ENCODE results near the gene BAD.

- no peak for TF ChIP-seq USF1 (CRISPR knock-in tag; IDR thresholded peaks at IDR 0.05)
- no peak for TF ChIP-seq CTCF (IDR thresholded peaks at IDR 0.05)
- TF ChIP-seq EMX1 (CRISPR knock-in tag; IDR thresholded peaks at IDR 0.05) = no peak
- TF ChIP-seq SP1 (CRISPR knock-in tag; conservative IDR thresholded peaks at IDR 0.05) = no peak
- no peak for TF ChIP-seq MYBL2 (CRISPR knock-in tag; IDR thresholded peaks at IDR 0.05)
- no peak for TF ChIP-seq FOXJ3 (CRISPR knock-in tag; IDR thresholded peaks at IDR 0.05; ENCODE audit: borderline replicate concordance)
- TF ChIP-seq ATF6 (CRISPR knock-in tag; IDR thresholded peaks at IDR 0.05) = no peak
- no peak for TF ChIP-seq MLX (CRISPR knock-in tag; IDR thresholded peaks at IDR 0.05)
These were observed 19.5 kb upstream of the BAD start for GRCh38 chr11:64304032-64304315.
